ENCODE data around the gene ARHGDIG.
"Not testable (repeated sequence)": the region's sequence is repeated elsewhere in the genome, so short reads cannot be mapped to it uniquely, and the experiment has no call there.

Gene ARHGDIG

GRCh38 chr16:263944-264343 lies 16.4 kb upstream of the ARHGDIG start:
- no peak for DNase-seq (ENCODE audit: low read depth in 3 of 3)

- no peak for DNase-seq (ENCODE audit: low read depth in 3 of 3)
Measured at GRCh38 chr16:264440-264951, 15.9 kb upstream of the ARHGDIG start.

GRCh38 chr16:265002-265529 lies 15.3 kb upstream of the ARHGDIG start:
- no peak for DNase-seq (ENCODE audit: low read depth in 3 of 3)

GRCh38 chr16:265711-266110 lies 14.7 kb upstream of the ARHGDIG start:
- DNase-seq (ENCODE audit: low read depth in 3 of 3) = no peak

- DNase-seq (ENCODE audit: low read depth in 3 of 3) = no peak
Measured at GRCh38 chr16:266258-267164, 13.9 kb upstream of the ARHGDIG start.

- not testable (repeated sequence) for DNase-seq (ENCODE audit: low read depth in 3 of 3)
Measured at GRCh38 chr16:267562-267961, 12.8 kb upstream of the ARHGDIG start.

GRCh38 chr16:268141-269053 lies 12.0 kb upstream of the ARHGDIG start:
- no peak for DNase-seq (ENCODE audit: low read depth in 3 of 3)

- no peak for DNase-seq (ENCODE audit: low read depth in 3 of 3)
Measured at GRCh38 chr16:269061-269796, 11.2 kb upstream of the ARHGDIG start.

- no peak for DNase-seq (ENCODE audit: low read depth in 3 of 3)
Measured at GRCh38 chr16:270381-271255, 9.8 kb upstream of the ARHGDIG start.

GRCh38 chr16:272633-273546 lies 7.5 kb upstream of the ARHGDIG start:
- no peak for DNase-seq (ENCODE audit: low read depth in 3 of 3)

GRCh38 chr16:273547-274421 lies 6.6 kb upstream of the ARHGDIG start:
- DNase-seq (ENCODE audit: low read depth in 3 of 3) = no peak

GRCh38 chr16:275041-275641 lies 5.2 kb upstream of the ARHGDIG start:
- DNase-seq (ENCODE audit: low read depth in 3 of 3) = no peak

- no peak for DNase-seq (ENCODE audit: low read depth in 3 of 3)
Measured at GRCh38 chr16:275786-276232, 4.6 kb upstream of the ARHGDIG start, which contains the start of gene RGS11. TSS of gene RGS11 (minus strand) at chr16:275944. CDS start at chr16:275911, 33 bp downstream.

- no peak for DNase-seq (ENCODE audit: low read depth in 3 of 3)
Measured at GRCh38 chr16:276426-277077, 3.8 kb upstream of the ARHGDIG start.

- DNase-seq (ENCODE audit: low read depth in 3 of 3) = peak in 1 of 3 donors; percentile 13
Measured at GRCh38 chr16:278863-279366, 1.5 kb upstream of the ARHGDIG start.

- no peak for DNase-seq (ENCODE audit: low read depth in 3 of 3)
Measured at GRCh38 chr16:279531-279930, 860 bp upstream of the ARHGDIG start.

- no peak for DNase-seq (ENCODE audit: low read depth in 3 of 3)
Measured at GRCh38 chr16:280005-280460, 358 bp upstream of the ARHGDIG start.

All from stimulated activated CD4-positive, alpha-beta T cell treated with anti-CD3 and anti-CD28 coated beads, TNF-alpha, amount 100 ng/mL, for 48 hours (primary cell).